Lower leg skin (tissue), 4 donors: Measurements from ENCODE around the gene EYS. TPM values are rescaled to one million over a fixed set of nuclear protein-coding genes. Genes with fewer than 3 reads are reported as not detected.
"Not testable (repeated sequence)": the region's sequence is repeated elsewhere in the genome, so short reads cannot be mapped to it uniquely, and the experiment has no call there.

Experiments
- DNase-seq, 2 donors: peaks; one replicate each; pipeline ENCODE4 v3.0.0-alpha.2; 2019; ENCODE audit warnings: low spot score in 2 of 2
- H3K4me3 ChIP-seq: fragments of 200-600 bp; sonication (generic); 2 replicates; pipeline ENCODE4 v1.5.1; 2017; ENCODE audit warnings: mild to moderate bottlenecking, low read depth; ENCODE audit not compliant: poor library complexity, severe bottlenecking
- POLR2A ChIP-seq, 2 donors: fragments of 450-650 bp; IDR thresholded peaks; one replicate each; pipeline ENCODE4 v1.6.1; 2016 to 2017; ENCODE audit warnings: antibody characterized with exemption in 2 of 2, mild to moderate bottlenecking in 1 of 2, moderate library complexity in 1 of 2
- WGBS, 2 donors: methylation state at CpG; one replicate each; pipeline ENCODE4 v1.1.5; 2018; 5-methylcytosine and 5-hydroxymethylcytosine counted together
- intact Hi-C: fragments of 100-400 bp; cut with DNase I; formaldehyde crosslinking; loops from one replicate; pipeline ENCODE4 v1.15.0; 2023; ENCODE audit warnings: low total_unique reads
- total RNA-seq, 4 donors: library from RNA; depleted of rRNA; stranded (reverse); fragments of >200 nt; gene quantifications; one replicate each; pipeline ENCODE4 v1.1.0, GENCODE V29; 2016
- TF ChIP-seq, protein P1 (sequence below), 3 donors: fragments of 450-650 bp; IDR thresholded peaks; one replicate each; pipeline ENCODE4 v1.5.1; 2016; ENCODE audit warnings: antibody characterized with exemption in 3 of 3, mild to moderate bottlenecking in 3 of 3, moderate library complexity in 2 of 3

The EYS gene
- total RNA-seq, 4 donors from 2014 or later, result 0.04 TPM; not detected in 3

DNA sequence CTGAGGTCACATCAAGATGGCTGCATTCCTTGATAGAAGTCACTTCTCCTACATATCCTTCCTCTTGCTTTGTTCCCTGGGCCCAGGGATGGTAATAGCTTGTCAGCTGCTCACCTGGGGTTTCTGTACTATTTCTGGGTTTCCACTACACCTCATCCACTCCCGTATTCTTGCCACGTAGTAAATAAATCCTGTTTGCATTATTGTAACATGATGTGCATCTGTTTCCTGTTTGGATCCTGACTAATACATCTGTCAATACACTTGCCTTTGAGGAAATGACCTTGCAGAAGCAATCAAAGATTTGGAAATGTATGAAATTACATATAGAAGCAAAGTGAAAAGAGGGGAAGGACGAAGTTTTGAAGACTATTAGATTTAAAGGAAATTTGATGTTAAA lies 1452.5 kb downstream of the EYS start:
- TF ChIP-seq POLR2A (IDR thresholded peaks at IDR 0.05), result no peak
- TF ChIP-seq, protein P1, sequence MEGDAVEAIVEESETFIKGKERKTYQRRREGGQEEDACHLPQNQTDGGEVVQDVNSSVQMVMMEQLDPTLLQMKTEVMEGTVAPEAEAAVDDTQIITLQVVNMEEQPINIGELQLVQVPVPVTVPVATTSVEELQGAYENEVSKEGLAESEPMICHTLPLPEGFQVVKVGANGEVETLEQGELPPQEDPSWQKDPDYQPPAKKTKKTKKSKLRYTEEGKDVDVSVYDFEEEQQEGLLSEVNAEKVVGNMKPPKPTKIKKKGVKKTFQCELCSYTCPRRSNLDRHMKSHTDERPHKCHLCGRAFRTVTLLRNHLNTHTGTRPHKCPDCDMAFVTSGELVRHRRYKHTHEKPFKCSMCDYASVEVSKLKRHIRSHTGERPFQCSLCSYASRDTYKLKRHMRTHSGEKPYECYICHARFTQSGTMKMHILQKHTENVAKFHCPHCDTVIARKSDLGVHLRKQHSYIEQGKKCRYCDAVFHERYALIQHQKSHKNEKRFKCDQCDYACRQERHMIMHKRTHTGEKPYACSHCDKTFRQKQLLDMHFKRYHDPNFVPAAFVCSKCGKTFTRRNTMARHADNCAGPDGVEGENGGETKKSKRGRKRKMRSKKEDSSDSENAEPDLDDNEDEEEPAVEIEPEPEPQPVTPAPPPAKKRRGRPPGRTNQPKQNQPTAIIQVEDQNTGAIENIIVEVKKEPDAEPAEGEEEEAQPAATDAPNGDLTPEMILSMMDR (IDR thresholded peaks at IDR 0.05), result no peak
- no peak for DNase-seq
- intact Hi-C loops, result no loop called here
- 40 to 56% methylated on average over 3 of the region's 3 CpGs for WGBS, 2 donors
- H3K4me3 ChIP-seq, result no peak overlapping the region

DNA sequence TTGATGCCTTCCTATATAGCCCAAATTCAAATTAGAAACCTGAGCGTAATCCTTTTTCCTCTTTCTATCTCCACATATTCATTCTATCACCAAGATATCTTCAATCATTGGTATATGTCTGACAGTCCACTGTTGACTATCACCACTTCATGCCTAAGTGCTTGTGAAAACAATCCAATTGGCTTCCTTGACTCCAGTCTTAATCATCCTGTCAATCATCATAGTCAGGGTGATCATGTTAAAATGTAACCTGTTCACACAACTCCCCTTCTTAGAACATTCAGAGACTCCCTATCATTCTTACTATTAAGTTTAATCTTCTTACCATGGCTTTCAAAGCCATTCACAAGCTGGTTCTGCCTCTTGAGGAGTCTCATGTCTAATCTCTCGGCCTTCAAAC lies 1454.8 kb downstream of the EYS start:
- TF ChIP-seq POLR2A (IDR thresholded peaks at IDR 0.05), result no peak
- TF ChIP-seq, protein P1 (IDR thresholded peaks at IDR 0.05), result no peak
- intact Hi-C loops, result no loop called here
- 83 to 91% methylated on average over 2 of the region's 2 CpGs for WGBS, 2 donors
- no peak overlapping the region for H3K4me3 ChIP-seq
- no peak for DNase-seq

DNA sequence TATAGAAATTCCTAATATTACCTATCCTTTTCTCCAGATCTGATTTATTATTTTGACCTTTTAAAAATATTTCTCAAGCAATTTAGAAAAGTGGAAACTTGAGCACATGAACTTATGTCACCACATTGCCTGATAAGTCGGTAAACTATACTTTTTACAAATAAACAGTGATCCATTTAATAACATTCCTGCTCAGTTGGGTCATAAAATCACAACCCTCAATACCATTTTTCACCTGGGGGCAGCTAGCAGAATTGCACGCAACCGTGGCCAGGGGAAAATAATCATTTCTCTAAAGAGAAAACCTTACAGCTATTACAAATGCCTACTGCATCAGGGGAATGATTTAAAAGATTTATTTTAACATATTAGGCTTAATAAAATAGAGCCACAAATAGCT lies 1456.9 kb downstream of the EYS start:
- no peak for DNase-seq
- TF ChIP-seq, protein P1 (IDR thresholded peaks at IDR 0.05), result no peak
- no peak for TF ChIP-seq POLR2A (IDR thresholded peaks at IDR 0.05)
- 59 to 72% methylated on average over 3 of the region's 3 CpGs for WGBS, 2 donors
- no peak overlapping the region for H3K4me3 ChIP-seq
- intact Hi-C loops, result no loop called here

DNA sequence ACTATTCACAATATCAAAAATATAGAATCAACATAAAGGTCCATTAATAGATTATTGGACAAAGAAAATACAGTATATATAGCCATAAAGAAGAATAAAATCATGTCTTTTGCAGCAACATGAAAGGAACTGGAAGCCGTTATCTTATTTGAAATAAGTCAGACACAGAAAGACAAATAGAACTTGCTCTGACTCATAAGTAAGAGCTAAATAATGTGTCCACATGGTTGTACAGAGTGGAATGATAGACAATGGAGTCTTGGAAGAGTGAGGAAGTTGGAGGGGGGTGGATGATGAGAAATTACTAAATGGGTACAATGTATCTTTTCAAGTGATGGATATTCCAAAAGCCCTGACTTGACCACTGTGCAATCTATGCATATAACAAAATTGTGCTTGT lies 1457.9 kb downstream of the EYS start:
- H3K4me3 ChIP-seq, result no peak overlapping the region
- WGBS, 2 donors, result 81 to 89% methylated on average over 1 of the region's 1 CpG
- DNase-seq, result no peak
- no peak for TF ChIP-seq POLR2A (IDR thresholded peaks at IDR 0.05)
- TF ChIP-seq, protein P1 (IDR thresholded peaks at IDR 0.05), result no peak
- intact Hi-C loops, result no loop called here

- no peak overlapping the region for H3K4me3 ChIP-seq
- no peak for DNase-seq
- intact Hi-C loops, result no loop called here
- TF ChIP-seq POLR2A (IDR thresholded peaks at IDR 0.05), result no peak
- TF ChIP-seq, protein P1 (IDR thresholded peaks at IDR 0.05), result no peak
Measured at GRCh38 chr6:64243618-64244017, 1463.4 kb downstream of the EYS start.

- 91 to 93% methylated on average over 2 of the region's 2 CpGs for WGBS, 2 donors
- intact Hi-C loops, DNase-seq, H3K4me3 ChIP-seq: not testable (repeated sequence)
Measured at GRCh38 chr6:64238908-64239307, 1468.1 kb downstream of the EYS start.
